GM12891 (cell line): Measurements from ENCODE around the gene MFSD12.

Experiments
- DNase-seq: peaks from one replicate; pipeline ENCODE4 v3.0.0; 2011; ENCODE audit warnings: low spot score; ENCODE audit not compliant: insufficient read length
- FAIRE-seq: peaks from 2 replicates; lab custom pipeline; 2011; peaks lifted over from hg19 to GRCh38; lab: Jason Lieb, UNC
- PAX5 ChIP-seq: IDR thresholded peaks from 2 replicates; pipeline ENCODE4 v1.6.1; 2011; ENCODE audit warnings: low read length, moderate library complexity, mild to moderate bottlenecking; ENCODE audit not compliant: insufficient read depth, severe bottlenecking
- POLR2A ChIP-seq: IDR thresholded peaks from 2 replicates; pipeline ENCODE4 v1.6.1; 2011; ENCODE audit warnings: low read depth, low read length, control low read depth
- POLR2AphosphoS5 ChIP-seq: IDR thresholded peaks from 2 replicates; pipeline ENCODE4 v1.6.1; 2011; ENCODE audit warnings: low read depth, low read length, control low read depth
- POU2F2 ChIP-seq: IDR thresholded peaks from 2 replicates; pipeline ENCODE4 v1.6.1; 2011; ENCODE audit warnings: low read depth, mild to moderate bottlenecking, control low read depth, low read length, moderate library complexity
- SPI1 ChIP-seq: IDR thresholded peaks from 2 replicates; pipeline ENCODE4 v1.6.1; 2011; ENCODE audit warnings: low read depth, low read length, control low read depth
- TAF1 ChIP-seq: IDR thresholded peaks from 2 replicates; pipeline ENCODE4 v1.6.1; 2011; ENCODE audit warnings: low read depth, low read length, control low read depth

Gene MFSD12

DNA sequence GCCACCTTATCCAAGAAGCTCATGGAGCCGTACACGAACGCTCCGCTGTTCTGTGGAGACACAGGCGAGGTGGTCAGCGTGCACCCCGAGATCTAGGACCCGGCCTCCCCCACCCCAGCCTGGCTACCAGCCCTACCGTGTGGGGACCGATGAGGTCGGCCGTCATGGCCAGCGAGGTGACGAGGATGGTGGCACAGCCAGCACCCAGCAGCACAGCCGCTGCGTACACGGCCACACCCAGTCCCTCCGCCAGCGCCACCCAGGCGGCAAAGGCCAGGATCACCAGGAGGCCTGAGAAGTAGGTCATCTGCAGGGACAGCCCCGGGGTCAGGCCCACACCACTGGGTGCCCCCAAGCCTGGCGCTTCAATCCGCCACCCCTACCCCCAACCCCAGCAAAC is 11.3 kb downstream of the MFSD12 start:
- FAIRE-seq: no peak
- no peak for DNase-seq
- TF ChIP-seq SPI1 (no peak), POU2F2 (no peak), POLR2A (no peak), POLR2AphosphoS5 (no peak), PAX5 (no peak), TAF1 (no peak)

DNA sequence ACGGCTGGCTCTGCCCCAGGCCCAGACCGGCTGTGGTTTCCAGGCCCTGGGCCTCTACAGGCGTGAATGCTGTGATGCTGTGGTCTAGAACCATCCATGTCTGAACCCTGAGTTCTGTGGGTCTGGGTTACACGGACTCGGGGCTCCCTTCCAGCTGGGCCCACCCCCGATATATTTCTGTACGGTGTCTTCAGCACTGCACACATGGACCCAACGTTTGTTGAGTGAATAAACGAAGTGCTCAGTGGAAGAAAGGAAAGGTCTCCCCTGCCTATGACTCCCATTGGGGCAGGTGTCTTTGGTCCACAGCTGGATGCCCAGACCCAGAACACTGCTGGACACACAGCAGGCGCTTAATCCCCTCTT is 11.7 kb downstream of the MFSD12 start:
- DNase-seq (no peak), FAIRE-seq (no peak)
- TF ChIP-seq POU2F2 (no peak), POLR2A (no peak), TAF1 (no peak), SPI1 (no peak), PAX5 (no peak), POLR2AphosphoS5 (no peak)

- peak; percentile 91 for DNase-seq
- peak; percentile 81 for FAIRE-seq
- TF ChIP-seq TAF1 (no peak), SPI1 (no peak)
Observed at GRCh38 chr19:3544742-3545668, 12.4 kb downstream of the MFSD12 start.

- TF ChIP-seq PAX5: no peak
- TF ChIP-seq POLR2AphosphoS5: 0 out of 2 replicates have a peak, but pooled peaks have one; percentile 10
- TF ChIP-seq TAF1: no peak
- DNase-seq: no peak
- no peak for FAIRE-seq
Observed at GRCh38 chr19:3544058-3544376, 13.4 kb downstream of the MFSD12 start.

GRCh38 chr19:3543150-3544057 is 14.0 kb downstream of the MFSD12 start:
- no peak for FAIRE-seq
- TF ChIP-seq POLR2AphosphoS5 (peak; percentile 51; the same call in 1 of the 2 replicates), POU2F2 (no peak), POLR2A (no peak)
- DNase-seq: no peak

- FAIRE-seq: no peak
- TF ChIP-seq POLR2A (no peak), TAF1 (no peak), PAX5 (no peak), SPI1 (no peak), POLR2AphosphoS5 (no peak)
- DNase-seq: no peak
Observed at GRCh38 chr19:3539756-3540118, 17.6 kb downstream of the MFSD12 start.

GRCh38 chr19:3538965-3539755 is 18.2 kb downstream of the MFSD12 start, which contains the start of gene TEKTIP1:
TEKTIP1 (plus strand) TSS chr19:3539174; CDS start chr19:3539178, 4 bp downstream.
- TF ChIP-seq POU2F2: 0 out of 2 replicates have a peak, but pooled peaks have one; percentile 9
- TF ChIP-seq POLR2AphosphoS5: peak; percentile 38; the same call in 1 of the 2 replicates
- no peak for TF ChIP-seq SPI1
- TF ChIP-seq TAF1: no peak
- TF ChIP-seq POLR2A: no peak; the same call in 1 of the 2 replicates
- TF ChIP-seq PAX5: no peak
- no peak for DNase-seq
- FAIRE-seq: no peak

- FAIRE-seq (no peak), DNase-seq (no peak)
- no peak; the same call in 1 of the 2 replicates for TF ChIP-seq POLR2A
- TF ChIP-seq TAF1: no peak
- TF ChIP-seq POU2F2: no peak
- TF ChIP-seq PAX5: no peak
- TF ChIP-seq POLR2AphosphoS5: no peak; the same call in 1 of the 2 replicates
- no peak for TF ChIP-seq SPI1
Observed at GRCh38 chr19:3538258-3538929, 19.0 kb downstream of the MFSD12 start.

GRCh38 chr19:3537438-3538240 is 19.7 kb downstream of the MFSD12 start:
- TF ChIP-seq PAX5: no peak
- TF ChIP-seq POLR2A: peak; percentile 2; the same call in 1 of the 2 replicates
- no peak for TF ChIP-seq SPI1
- TF ChIP-seq TAF1: no peak
- no peak for TF ChIP-seq POLR2AphosphoS5
- no peak for FAIRE-seq
- no peak for DNase-seq
